Immature natural killer cell (primary cell): ENCODE measurements around the gene C3orf52. TPM values are rescaled to one million over a fixed set of nuclear protein-coding genes. Genes with fewer than 3 reads are reported as not detected.

Experiments
- DNase-seq, 3 donors: peaks; one replicate each; pipeline ENCODE4 v3.0.0; 2022; ENCODE audit warnings: mixed read lengths in 1 of 3
- H3K27ac Mint-ChIP-seq, 6 donors: one replicate each; pipeline ENCODE4 v1.8.0; 2020; ENCODE audit warnings: mixed read lengths in 6 of 6, mild to moderate bottlenecking in 5 of 6, inconsistent platforms in 4 of 6, moderate library complexity in 3 of 6
- H3K27me3 Mint-ChIP-seq, 3 donors: one replicate each; pipeline ENCODE4 v1.8.0; 2020 to 2021; ENCODE audit warnings: low read depth in 3 of 3, mild to moderate bottlenecking in 3 of 3, mixed read lengths in 3 of 3, moderate library complexity in 3 of 3, inconsistent platforms in 1 of 3
- H3K36me3 Mint-ChIP-seq, 3 donors: one replicate each; pipeline ENCODE4 v1.8.0; 2020; ENCODE audit warnings: mixed read lengths in 3 of 3, inconsistent platforms in 2 of 3, mild to moderate bottlenecking in 2 of 3
- H3K4me1 Mint-ChIP-seq, 2 donors: one replicate each; pipeline ENCODE4 v1.8.0; 2020; ENCODE audit warnings: inconsistent platforms in 2 of 2, mild to moderate bottlenecking in 2 of 2, mixed read lengths in 2 of 2, moderate library complexity in 1 of 2
- H3K4me3 Mint-ChIP-seq, 5 donors: one replicate each; pipeline ENCODE4 v1.8.0; 2020; ENCODE audit warnings: mild to moderate bottlenecking in 5 of 5, mixed read lengths in 5 of 5, inconsistent platforms in 3 of 5, moderate library complexity in 3 of 5
- H3K9me3 Mint-ChIP-seq, 6 donors: one replicate each; pipeline ENCODE4 v1.8.0; 2020; ENCODE audit warnings: mild to moderate bottlenecking in 6 of 6, mixed read lengths in 6 of 6, inconsistent platforms in 4 of 6, moderate library complexity in 3 of 6
- polyA plus RNA-seq, 3 donors: library from polyadenylated mRNA; unstranded; fragments of 300-500 nt; fragmentation: Illumina TruSeq; gene quantifications; one replicate each; pipeline ENCODE4 v1.2.3, GENCODE V29; 2021

C3orf52 gene
- polyA plus RNA-seq, 3 donors from 2014 or later, result 0.29 TPM; not detected in 2

DNA sequence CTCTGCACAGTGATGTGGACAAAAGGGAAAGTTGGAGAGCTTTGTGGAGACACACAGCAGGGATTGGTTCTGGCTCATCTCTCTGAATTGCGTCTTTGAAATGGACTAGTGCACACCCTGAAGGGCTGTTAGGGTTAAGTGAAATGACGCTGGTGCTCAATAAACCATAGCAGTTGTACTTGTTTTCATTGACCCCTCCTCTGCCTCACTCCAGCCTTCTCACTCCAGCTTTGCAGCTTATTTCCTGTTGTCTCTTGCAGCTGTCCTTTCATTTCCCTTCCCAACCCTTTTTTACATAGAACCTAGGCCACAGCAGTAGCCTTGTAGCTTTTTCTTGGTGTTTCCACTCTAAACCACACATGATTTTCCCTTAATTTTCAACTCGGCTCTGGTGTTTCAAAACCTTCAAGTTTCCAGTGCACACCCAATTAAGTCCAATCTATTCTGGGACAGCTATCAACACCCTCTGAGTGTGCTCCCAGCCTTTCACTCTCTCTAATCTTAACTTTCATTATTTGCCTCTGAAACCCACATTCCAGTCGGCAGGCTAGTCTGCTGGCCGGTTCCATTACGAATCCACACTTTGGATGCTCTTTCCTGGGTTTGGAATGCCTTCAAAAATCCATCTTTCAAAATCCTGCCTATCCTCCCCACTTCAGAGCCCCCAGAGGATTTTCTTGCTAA is 6.4 kb downstream of the C3orf52 start:
- no peaks in the 10 kb centered on the region for H3K9me3 Mint-ChIP-seq
- no peaks in the 10 kb centered on the region for H3K36me3 Mint-ChIP-seq
- no peak overlapping the region for H3K4me3 Mint-ChIP-seq
- peaks cover 2 to 17% (median 6%) of the 10 kb centered on the region in 3 donors for H3K27me3 Mint-ChIP-seq
- no peak overlapping the region for H3K27ac Mint-ChIP-seq
- no peak for DNase-seq
- peaks cover 3 to 9% of the 10 kb centered on the region in 2 donors for H3K4me1 Mint-ChIP-seq

DNA sequence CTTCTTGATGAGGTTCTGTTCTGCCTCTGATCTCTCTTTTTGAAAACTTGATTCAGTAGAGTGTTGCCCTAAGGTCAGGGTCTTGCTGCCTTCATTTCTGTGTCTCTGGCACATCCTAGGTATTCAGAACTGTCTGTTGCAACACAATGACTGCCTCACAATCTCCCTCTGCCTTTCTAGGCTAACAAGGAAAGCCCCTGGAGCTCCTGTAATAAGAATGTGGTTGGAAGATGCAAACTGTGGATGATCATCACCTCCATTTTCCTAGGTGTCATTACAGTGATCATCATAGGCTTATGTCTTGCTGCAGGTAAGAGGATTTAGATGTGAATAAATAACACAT is 7.0 kb downstream of the C3orf52 start:
- Mint-ChIP-seq H3K36me3 (no peaks in the 10 kb centered on the region), H3K4me1 (peaks cover 3 to 9% of the 10 kb centered on the region in 2 donors), H3K4me3 (no peak overlapping the region), H3K9me3 (no peaks in the 10 kb centered on the region), H3K27me3 (peaks cover 2 to 12% (median 6%) of the 10 kb centered on the region in 3 donors), H3K27ac (no peak overlapping the region)
- no peak for DNase-seq

DNA sequence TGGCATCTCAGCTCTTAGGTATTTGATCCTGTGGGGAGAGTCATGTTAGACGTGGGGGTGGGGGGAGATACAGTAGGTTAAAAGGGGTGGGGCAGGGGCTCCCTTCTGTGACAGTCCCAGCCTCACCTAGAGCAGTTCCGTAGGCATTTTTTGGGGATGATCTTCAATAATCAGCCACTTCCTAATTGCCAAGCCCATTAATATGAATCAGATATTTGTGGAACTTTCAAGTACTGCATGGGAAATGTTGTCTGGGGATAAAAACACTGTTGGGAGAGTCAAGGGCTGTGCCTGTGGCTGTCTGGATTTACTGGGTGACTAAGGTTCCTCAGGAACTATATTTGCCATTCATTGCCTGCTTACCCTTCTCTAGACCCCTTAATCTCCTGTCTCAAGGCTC is 9.5 kb downstream of the C3orf52 start:
- Mint-ChIP-seq H3K36me3 (no peaks in the 10 kb centered on the region), H3K27ac (no peak overlapping the region), H3K4me3 (no peak overlapping the region), H3K27me3 (peaks cover 2 to 4% (median 4%) of the 10 kb centered on the region in 3 donors), H3K4me1 (peaks cover 0 to 4% of the 10 kb centered on the region in 2 donors), H3K9me3 (no peaks in the 10 kb centered on the region)
- DNase-seq, result no peak

DNA sequence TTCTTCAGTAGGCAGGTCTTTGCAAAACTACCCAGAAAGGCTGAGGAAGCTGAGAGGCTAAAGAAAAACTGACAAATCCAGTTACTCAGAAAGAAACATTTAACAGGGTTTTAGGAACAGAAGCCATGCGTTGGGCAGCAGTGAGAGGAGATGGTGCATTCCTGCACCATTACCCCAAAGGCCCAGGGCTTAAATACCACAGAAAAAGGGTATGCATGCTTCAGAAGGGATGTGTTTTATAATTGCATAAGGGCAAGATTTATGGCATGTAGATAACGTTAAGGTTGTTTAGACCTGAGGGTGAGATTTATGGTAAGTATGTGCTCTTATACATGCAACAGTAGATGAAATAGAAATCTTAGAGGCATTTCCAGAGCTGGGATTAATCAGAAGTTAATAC is 10.0 kb downstream of the C3orf52 start:
- no peak overlapping the region for H3K4me3 Mint-ChIP-seq
- no peaks in the 10 kb centered on the region for H3K4me1 Mint-ChIP-seq
- no peak overlapping the region for H3K27ac Mint-ChIP-seq
- no peak for DNase-seq
- no peaks in the 10 kb centered on the region for H3K36me3 Mint-ChIP-seq
- H3K27me3 Mint-ChIP-seq, result peaks cover 2 to 4% (median 4%) of the 10 kb centered on the region in 3 donors
- H3K9me3 Mint-ChIP-seq, result no peaks in the 10 kb centered on the region

DNA sequence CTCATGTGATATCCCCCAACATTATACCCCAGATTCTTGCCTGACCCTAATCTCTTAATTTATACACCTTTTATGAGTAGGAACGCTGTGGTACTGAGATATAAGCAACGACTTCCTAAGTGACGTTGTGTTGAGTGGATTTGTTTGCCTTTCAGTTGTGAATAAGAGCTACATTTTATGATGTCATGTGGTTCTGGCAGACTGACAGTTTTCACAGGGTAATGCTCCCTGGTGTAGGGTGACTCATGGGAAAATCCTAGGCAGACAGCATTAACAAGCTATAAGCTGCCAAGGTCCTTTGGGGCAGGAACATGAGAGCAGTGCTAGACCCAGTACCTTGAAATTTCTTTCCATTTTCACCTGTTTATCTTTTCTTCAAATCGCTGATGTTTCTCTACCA is 11.2 kb downstream of the C3orf52 start:
- no peak for DNase-seq
- Mint-ChIP-seq H3K4me1 (no peaks in the 10 kb centered on the region), H3K9me3 (no peaks in the 10 kb centered on the region), H3K27ac (no peak overlapping the region), H3K27me3 (peaks cover 2 to 4% (median 4%) of the 10 kb centered on the region in 3 donors), H3K4me3 (no peak overlapping the region), H3K36me3 (no peaks in the 10 kb centered on the region)

DNA sequence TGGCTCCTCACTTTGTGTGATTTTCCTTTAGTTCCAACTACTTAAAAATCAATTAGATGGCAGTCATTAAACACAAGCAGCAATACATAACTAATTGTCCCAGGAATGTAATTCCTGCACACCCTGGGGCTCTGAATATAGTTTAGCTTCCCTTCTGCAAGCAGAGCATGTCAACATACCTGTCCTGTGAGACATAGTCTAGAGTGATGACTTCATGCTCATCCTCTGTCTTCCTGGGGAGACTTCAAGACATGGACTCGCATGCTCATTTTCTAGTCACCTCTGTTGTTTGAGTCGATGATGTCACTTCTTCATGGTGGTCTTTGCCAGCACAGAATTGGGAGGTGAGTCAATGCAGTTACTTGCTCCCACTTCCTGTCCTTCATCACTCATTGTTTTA is 15.7 kb downstream of the C3orf52 start:
- H3K27me3 Mint-ChIP-seq, result peaks cover 2 to 3% (median 2%) of the 10 kb centered on the region in 3 donors
- H3K36me3 Mint-ChIP-seq, result no peaks in the 10 kb centered on the region
- H3K4me1 Mint-ChIP-seq, result no peaks in the 10 kb centered on the region
- H3K4me3 Mint-ChIP-seq, result no peak overlapping the region
- no peaks in the 10 kb centered on the region for H3K9me3 Mint-ChIP-seq
- H3K27ac Mint-ChIP-seq, result no peak overlapping the region
- DNase-seq, result no peak

DNA sequence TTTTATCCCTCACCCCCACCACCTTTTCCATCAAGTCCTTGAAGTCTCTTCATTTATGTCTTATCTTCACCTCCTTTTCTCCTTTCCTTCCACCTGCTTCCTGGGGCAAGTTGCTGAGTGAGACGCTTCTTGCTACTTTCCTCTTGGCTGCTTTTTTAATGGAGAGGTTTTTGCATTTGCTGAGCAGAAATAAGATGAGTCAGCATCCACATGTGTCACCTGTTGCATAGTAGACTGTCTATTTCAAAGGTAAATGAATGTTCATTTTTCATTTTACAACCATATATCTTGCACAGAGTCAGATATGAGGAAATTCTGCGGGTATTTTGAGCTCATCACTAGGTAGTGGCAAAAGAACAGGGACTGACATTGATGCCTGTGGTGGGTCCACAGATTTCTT is 18.6 kb downstream of the C3orf52 start:
- Mint-ChIP-seq H3K4me1 (no peaks in the 10 kb centered on the region), H3K27me3 (peaks cover 0 to 6% (median 0%) of the 10 kb centered on the region in 3 donors), H3K4me3 (no peak overlapping the region), H3K36me3 (no peaks in the 10 kb centered on the region), H3K27ac (no peak overlapping the region), H3K9me3 (no peaks in the 10 kb centered on the region)
- DNase-seq, result no peak

DNA sequence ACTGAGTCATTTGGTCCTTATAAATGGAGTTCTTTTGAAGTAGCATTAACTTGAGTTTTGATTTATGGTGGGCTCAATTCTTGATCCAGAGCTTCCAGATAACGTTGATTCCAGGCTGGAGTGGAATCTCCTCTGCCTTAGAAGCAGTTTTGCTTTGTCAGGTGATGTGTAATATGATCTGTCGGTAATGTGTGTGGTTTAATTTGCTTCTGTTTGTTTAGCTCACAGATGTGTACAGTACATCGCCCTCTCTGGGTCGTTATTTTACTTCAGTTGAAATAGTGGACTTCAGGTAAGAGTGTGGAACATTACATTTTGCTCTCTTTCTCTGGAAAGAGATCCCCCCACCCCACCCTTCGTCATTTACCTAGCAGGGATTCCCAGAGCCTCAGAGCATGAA is 23.1 kb downstream of the C3orf52 start:
- no peak for DNase-seq
- Mint-ChIP-seq H3K9me3 (no peaks in the 10 kb centered on the region), H3K27ac (no peak overlapping the region), H3K27me3 (peaks cover 0 to 6% (median 4%) of the 10 kb centered on the region in 3 donors), H3K4me1 (no peaks in the 10 kb centered on the region), H3K4me3 (no peak overlapping the region), H3K36me3 (no peaks in the 10 kb centered on the region)

DNA sequence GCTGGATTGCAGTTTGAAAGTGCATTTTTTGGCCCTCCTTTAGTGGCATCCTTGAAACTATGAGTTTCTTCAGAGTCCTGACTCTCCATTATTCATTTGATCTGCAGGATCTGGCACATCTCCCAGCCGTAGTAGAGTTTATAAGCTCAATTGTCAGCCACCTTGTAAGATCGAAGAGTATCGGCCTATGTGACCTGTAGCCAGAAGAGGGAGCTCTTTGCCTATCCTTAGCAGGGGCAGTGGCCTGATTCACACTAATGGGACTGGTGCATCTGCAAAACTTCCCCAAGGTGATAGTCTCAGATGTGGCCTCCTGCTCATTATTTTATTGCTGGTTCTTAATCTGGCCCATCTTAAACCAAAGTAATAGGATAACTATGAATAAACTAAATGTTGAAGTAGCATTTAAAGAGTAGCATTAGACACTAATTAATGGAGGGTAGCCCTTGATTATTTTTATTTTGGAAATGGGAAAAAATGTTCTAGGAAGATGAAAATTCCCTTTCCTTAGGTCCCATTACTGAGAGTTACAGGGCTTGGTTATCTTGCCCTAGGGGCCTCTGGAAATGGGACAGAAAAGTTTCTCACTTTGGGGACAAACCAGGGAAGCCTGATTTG is 25.7 kb downstream of the C3orf52 start:
- Mint-ChIP-seq H3K36me3 (no peaks in the 10 kb centered on the region), H3K27ac (no peak overlapping the region), H3K4me1 (peaks cover 11 to 14% of the 10 kb centered on the region in 2 donors), H3K4me3 (no peak overlapping the region), H3K27me3 (peaks cover 4 to 5% (median 5%) of the 10 kb centered on the region in 3 donors), H3K9me3 (no peaks in the 10 kb centered on the region)
- peak; percentile 41 to 46 (median 41) for DNase-seq

DNA sequence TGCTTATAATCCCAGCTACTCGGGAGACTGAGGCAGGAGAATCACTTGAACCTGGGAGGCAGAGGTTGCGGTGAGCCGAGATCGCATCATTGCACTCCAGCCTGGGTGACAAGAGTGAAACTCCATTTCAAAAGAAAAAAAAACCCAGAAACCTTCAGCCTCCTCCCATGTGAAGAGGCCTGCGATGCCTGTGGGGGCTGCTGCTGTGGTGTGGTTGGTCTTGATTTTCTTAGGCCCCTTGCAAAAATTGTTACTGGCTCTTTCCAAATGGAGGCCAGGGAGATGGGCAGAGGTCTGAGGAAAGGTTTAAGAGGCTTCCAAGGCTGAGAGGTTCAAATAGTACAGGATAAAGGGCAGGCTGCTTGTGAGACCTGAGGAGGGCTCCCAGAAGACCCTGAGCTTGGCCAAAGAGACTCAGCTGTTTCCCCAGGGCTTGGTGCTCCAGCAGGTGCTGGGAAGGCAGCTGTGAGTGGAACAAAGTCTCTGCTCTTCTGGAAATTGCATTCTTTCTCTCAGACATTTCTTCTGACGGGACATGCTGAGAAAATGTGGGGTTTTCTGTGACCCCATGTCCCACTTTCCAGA is 28.5 kb downstream of the C3orf52 start:
- Mint-ChIP-seq H3K4me1 (peaks cover 15 to 17% of the 10 kb centered on the region in 2 donors), H3K4me3 (no peak overlapping the region), H3K27me3 (peaks cover 2 to 5% (median 4%) of the 10 kb centered on the region in 3 donors), H3K9me3 (no peaks in the 10 kb centered on the region), H3K36me3 (no peaks in the 10 kb centered on the region), H3K27ac (no peak overlapping the region)
- no peak for DNase-seq

DNA sequence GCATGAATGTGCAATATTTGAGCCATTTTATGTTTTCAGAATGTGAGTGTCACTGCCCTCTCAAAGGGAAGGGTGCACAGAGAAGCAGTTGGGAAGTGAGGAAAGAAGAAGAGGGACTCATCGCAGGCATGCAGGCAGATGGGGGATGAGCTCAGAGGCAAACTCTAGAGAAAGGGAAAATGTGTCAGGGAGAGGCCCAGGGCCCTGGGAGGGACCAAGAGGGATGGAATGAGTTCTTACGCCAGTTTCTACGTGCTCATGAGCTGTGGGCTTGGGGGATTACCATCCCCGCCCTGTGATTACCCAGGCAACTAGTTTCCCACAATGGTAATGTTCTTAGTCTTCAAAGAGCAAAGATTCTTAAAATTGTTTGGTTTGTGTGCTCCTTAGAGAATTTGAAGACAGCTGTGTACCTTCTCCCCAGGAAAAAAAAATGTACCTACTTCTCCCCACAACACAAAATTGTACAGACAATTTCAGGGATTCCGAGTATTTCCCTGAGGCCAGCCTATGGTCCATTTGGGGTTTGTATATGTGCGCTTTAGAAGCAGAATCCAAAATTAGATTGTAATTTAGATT is 29.1 kb downstream of the C3orf52 start:
- Mint-ChIP-seq H3K4me1 (peaks cover 18 to 23% of the 10 kb centered on the region in 2 donors), H3K4me3 (peak overlapping the region in 1 of 5 donors; percentile 21), H3K36me3 (no peaks in the 10 kb centered on the region), H3K9me3 (no peaks in the 10 kb centered on the region), H3K27me3 (peaks cover 2 to 5% (median 4%) of the 10 kb centered on the region in 3 donors), H3K27ac (no peak overlapping the region)
- DNase-seq, result no peak

DNA sequence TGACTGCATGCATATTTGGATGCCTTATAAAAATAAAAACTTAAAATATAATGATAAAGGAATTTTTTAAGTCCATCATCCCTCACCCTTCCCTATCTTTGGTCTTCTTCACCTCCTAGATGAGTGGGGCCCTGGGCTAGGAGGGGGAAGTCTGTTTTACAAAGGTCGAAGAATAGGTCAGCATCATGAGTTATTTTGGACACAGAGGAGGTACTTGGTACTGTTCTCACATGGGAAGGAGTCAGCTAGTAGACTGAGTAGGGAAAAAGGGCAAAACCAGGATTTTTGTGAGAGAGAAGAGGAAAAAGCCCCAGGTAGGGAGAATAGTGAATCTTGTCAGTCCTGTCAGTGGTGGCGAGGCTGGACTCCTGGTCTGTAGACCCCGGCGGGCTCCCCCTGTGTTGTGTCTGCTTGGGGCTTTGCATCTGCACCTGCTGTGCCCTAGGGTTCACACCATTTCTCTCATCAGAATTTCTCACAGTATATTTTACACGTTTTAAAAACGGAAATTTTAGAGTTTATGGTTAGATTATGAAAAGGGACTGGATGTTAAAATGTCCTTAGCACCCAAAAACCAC is 29.7 kb downstream of the C3orf52 start:
- peak overlapping the region in 2 of 6 donors; percentile 28 to 38 for H3K27ac Mint-ChIP-seq
- peak overlapping the region in 4 of 5 donors; percentile 18 to 74 (median 54) for H3K4me3 Mint-ChIP-seq
- no peaks in the 10 kb centered on the region for H3K36me3 Mint-ChIP-seq
- no peak for DNase-seq
- no peaks in the 10 kb centered on the region for H3K9me3 Mint-ChIP-seq
- H3K4me1 Mint-ChIP-seq, result peaks cover 22 to 29% of the 10 kb centered on the region in 2 donors
- peaks cover 2 to 5% (median 4%) of the 10 kb centered on the region in 3 donors for H3K27me3 Mint-ChIP-seq

DNA sequence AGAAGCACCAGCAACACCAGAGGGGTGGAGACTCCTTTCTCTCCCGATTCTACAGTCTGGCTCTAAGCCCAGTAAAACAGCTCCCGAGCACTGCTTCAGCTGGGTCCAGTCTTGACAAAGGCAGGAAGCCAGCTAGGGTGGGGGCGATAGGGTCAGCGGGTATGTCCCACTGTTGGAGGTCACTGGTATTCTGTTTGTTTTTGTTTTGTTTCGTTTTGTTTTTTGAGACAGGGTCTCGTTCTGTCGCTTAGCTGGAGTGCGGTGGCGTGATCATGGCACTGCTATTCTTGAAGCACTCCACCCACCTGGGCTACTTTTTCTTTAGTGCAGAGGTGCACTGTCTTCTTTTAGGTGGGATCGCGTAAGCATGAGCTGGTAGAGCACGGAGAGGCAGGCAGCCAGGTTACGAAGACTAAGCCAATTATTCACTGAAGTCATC is 30.6 kb downstream of the C3orf52 start:
- Mint-ChIP-seq H3K9me3 (no peaks in the 10 kb centered on the region), H3K36me3 (no peaks in the 10 kb centered on the region), H3K4me1 (peaks cover 24 to 30% of the 10 kb centered on the region in 2 donors), H3K27ac (peak overlapping the region in 1 of 6 donors; percentile 40), H3K27me3 (peaks cover 2 to 5% (median 4%) of the 10 kb centered on the region in 3 donors), H3K4me3 (peak overlapping the region in 4 of 5 donors; percentile 16 to 74 (median 52))
- no peak for DNase-seq

DNA sequence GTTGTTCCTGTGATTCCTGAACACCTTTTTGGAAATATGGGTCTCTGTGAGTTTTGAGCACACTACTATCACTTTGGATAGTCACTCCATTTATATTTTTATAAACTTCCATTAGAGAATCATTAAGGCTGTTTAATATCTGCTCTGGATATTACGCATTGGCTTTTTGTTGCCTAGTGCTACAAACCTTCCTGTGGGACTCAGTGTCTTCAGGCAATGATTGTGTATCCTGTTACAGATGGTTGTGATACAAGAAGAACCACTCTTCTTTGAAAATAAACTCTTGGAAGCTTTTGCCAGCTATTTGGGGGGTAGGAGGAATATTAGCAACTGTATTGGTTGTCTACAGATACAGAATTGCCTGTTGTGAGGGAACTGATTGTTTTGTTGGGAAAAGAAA is 31.2 kb downstream of the C3orf52 start:
- H3K36me3 Mint-ChIP-seq, result no peaks in the 10 kb centered on the region
- no peak for DNase-seq
- no peak overlapping the region for H3K4me3 Mint-ChIP-seq
- H3K9me3 Mint-ChIP-seq, result no peaks in the 10 kb centered on the region
- H3K27me3 Mint-ChIP-seq, result peaks cover 2 to 5% (median 2%) of the 10 kb centered on the region in 3 donors
- H3K4me1 Mint-ChIP-seq, result peaks cover 24 to 30% of the 10 kb centered on the region in 2 donors
- no peak overlapping the region for H3K27ac Mint-ChIP-seq
